BJ (cell line): Measurements from ENCODE around the gene PSMB8. TPM values are rescaled to one million over a fixed set of nuclear protein-coding genes. Genes with fewer than 3 reads are reported as not detected.
"Not testable (repeated sequence)": the region's sequence is repeated elsewhere in the genome, so short reads cannot be mapped to it uniquely, and the experiment has no call there.

Experiments
- CTCF ChIA-PET: fragments of 350-600 bp; formaldehyde crosslinking; extraction: SDS; loops from one replicate; lab custom pipeline; 2021; ENCODE audit warnings: antibody characterized with exemption, inconsistent platforms; lab: Yijun Ruan, JAX
- POLR2A ChIA-PET: fragments of 300-600 bp; sonication (Branson Sonifier 250); formaldehyde crosslinking; extraction: SDS; loops from one replicate; lab custom pipeline; 2021; ENCODE audit warnings: antibody characterized with exemption; lab: Charles Lee
- DNase-seq: peaks from one replicate; pipeline ENCODE4 v3.0.0-alpha.2; 2011; ENCODE audit warnings: low read depth
- H3K27me3 ChIP-seq: 2 replicates; pipeline ENCODE4 v1.6.0; 2011; ENCODE audit warnings: low read length; ENCODE audit not compliant: control insufficient read depth, insufficient read depth
- H3K36me3 ChIP-seq: 2 replicates; pipeline ENCODE4 v1.5.1; 2011; ENCODE audit warnings: low read length; ENCODE audit not compliant: control insufficient read depth, insufficient read depth
- H3K4me3 ChIP-seq: 2 replicates; pipeline ENCODE4 v1.5.1; 2011; ENCODE audit warnings: low read depth, mild to moderate bottlenecking, control low read depth, low read length
- polyA plus RNA-seq: library from polyadenylated mRNA; depleted of rRNA; stranded (reverse); fragments of >200 nt; gene quantifications from 2 replicates; pipeline ENCODE4 v1.2.3, GENCODE V29; 2011
- TF ChIP-seq, protein P1 (sequence below): IDR thresholded peaks from 2 replicates; pipeline ENCODE4 v1.5.1; 2011; ENCODE audit warnings: low read depth, mild to moderate bottlenecking, control low read depth, inconsistent platforms, low read length, moderate library complexity; ENCODE audit not compliant: insufficient read depth

Gene PSMB8
- polyA plus RNA-seq, 1 experiment = 79.6 TPM

DNA sequence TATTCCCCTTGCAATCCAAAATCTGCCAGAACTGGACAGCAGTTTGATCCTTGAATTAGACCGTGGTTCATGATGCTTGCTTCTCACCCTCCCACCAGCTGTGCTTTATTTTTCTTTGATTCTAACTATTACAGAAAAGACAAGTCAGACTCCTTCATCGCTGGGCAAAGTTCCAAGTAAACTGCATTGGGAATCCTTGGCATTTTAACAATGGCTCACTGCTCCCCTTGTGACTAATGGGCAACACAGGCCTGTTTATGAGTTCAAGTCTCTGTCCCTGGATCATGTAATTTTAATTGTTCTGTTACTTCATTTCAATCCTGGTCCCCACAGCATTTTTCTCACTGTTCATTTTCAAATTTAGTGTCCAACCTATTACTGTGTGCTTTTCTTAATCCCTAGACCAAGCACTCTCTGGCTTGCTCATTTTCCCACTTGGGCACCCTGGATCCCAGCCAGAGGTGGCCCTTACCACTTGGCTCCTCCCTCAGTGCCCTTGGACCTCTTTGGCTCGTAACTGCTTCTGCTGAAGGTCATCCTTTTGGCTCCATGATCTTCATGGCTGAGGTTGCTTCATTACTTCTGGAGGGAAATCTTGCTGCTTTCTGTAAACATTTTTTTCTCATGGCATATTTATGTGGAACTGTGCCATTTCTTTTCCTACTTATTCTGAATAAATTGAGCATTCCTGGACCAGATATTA is 43.0 kb upstream of the PSMB8 start:
- no peak overlapping the region for H3K4me3 ChIP-seq
- POLR2A ChIA-PET = no interaction called here
- CTCF ChIA-PET = interaction anchor here (1.0 to 4.5 kb wide), 17 partner anchors 8 to 160 kb away, joined by 3 to 66 read pairs (median 5); partner anchors contain the start of gene HLA-DMA

DNA sequence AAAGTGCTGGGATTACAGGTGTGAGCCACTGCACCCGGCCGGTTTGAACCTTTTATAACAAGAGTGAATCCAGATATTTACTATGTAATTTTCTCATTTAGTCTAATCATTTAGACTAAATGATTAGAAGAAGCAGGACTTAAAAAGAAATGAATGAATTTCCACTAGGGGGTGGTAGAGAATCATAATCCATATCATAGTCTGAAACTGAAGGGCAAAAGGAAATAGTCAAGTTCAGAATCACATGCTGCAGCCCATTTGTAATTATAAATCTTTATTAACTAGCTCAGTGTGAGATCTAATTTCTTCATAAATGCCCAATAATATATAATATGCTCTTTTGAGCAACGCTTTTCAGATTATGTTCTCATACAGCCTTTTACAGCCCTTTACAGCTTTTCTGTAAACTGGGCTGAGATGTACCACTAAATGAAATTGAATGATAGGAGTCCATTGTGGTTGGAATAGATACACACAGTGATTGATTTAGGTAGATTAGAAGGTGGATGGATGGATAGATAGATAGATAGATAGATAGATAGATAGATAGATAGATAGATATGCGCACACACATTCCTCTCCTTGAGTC is 41.9 kb upstream of the PSMB8 start:
- CTCF ChIA-PET = interaction anchor here (0.7 to 4.5 kb wide), 29 partner anchors 9 to 196 kb away, joined by 3 to 66 read pairs (median 4); partner anchors contain the start of genes HLA-DMA and PSMB9
- Histone ChIP-seq H3K27me3 (no peaks in the 10 kb centered on the region), H3K4me3 (no peak overlapping the region), H3K36me3 (no peaks in the 10 kb centered on the region)
- peak; percentile 16 for DNase-seq
- POLR2A ChIA-PET = no interaction called here
- TF ChIP-seq, protein P1, sequence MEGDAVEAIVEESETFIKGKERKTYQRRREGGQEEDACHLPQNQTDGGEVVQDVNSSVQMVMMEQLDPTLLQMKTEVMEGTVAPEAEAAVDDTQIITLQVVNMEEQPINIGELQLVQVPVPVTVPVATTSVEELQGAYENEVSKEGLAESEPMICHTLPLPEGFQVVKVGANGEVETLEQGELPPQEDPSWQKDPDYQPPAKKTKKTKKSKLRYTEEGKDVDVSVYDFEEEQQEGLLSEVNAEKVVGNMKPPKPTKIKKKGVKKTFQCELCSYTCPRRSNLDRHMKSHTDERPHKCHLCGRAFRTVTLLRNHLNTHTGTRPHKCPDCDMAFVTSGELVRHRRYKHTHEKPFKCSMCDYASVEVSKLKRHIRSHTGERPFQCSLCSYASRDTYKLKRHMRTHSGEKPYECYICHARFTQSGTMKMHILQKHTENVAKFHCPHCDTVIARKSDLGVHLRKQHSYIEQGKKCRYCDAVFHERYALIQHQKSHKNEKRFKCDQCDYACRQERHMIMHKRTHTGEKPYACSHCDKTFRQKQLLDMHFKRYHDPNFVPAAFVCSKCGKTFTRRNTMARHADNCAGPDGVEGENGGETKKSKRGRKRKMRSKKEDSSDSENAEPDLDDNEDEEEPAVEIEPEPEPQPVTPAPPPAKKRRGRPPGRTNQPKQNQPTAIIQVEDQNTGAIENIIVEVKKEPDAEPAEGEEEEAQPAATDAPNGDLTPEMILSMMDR = peak; percentile 45

More for the DNA sequence above, 43.0 kb upstream of the PSMB8 start:
- H3K27me3 ChIP-seq = no peaks in the 10 kb centered on the region
- TF ChIP-seq, protein P1 = no peak
- no peaks in the 10 kb centered on the region for H3K36me3 ChIP-seq
- peak; percentile 52 for DNase-seq

DNA sequence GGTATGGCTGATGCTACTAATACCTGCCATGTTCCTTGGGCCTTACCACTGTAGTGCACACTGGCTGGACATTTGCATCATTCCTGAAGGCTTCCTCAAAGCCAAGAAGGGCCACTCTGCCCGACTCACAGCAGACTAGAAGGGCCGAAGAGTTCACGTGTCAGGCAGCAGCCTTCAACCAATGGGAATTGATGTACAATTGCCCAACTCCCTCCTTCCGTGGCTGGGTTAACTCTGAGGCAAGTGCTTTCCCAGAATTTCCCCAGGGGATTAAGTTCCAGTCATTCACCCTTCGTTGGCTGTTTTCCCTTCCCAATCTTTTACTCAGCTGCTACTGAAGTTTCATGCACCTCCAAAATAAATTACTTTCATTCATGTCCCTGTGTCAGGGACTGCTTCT is 39.9 kb upstream of the PSMB8 start:
- TF ChIP-seq, protein P1 = no peak
- CTCF ChIA-PET = interaction anchor here (0.5 to 2.4 kb wide), 5 partner anchors 16 to 101 kb away, joined by 3 to 10 read pairs (median 4); partner anchors contain the start of gene HLA-DMA

DNA sequence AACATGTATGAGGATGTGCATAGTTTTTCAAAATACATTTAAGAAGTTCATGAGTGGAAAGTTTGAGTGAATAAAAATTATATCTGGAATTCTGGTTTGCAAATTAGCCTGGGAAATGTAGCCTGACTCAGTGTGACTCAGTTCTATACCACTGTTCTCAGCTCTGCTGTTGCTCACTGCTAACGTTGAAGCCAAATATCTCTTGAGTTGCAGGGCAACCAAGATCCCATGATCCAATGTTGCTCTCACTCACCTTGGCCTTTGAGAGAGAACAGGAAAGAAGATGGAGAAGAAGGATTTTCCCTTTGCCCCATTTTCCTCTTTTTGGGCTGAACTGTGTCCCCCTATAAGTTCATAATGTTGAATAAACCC is 39.0 kb upstream of the PSMB8 start:
- TF ChIP-seq, protein P1 = no peak
- no peak for DNase-seq
- peaks cover 9% of the 10 kb centered on the region for H3K27me3 ChIP-seq
- ChIA-PET CTCF (interaction anchor here (0.6 to 2.4 kb wide), 8 partner anchors 12 to 1694 kb away, joined by 3 to 12 read pairs (median 4); partner anchors contain the start of gene TAP2), POLR2A (no interaction called here)
- H3K36me3 ChIP-seq = no peaks in the 10 kb centered on the region
- no peak overlapping the region for H3K4me3 ChIP-seq

More for the DNA sequence above, 39.9 kb upstream of the PSMB8 start:
- Histone ChIP-seq H3K27me3 (peaks cover 9% of the 10 kb centered on the region), H3K4me3 (no peak overlapping the region), H3K36me3 (no peaks in the 10 kb centered on the region)
- POLR2A ChIA-PET = no interaction called here
- DNase-seq = no peak

DNA sequence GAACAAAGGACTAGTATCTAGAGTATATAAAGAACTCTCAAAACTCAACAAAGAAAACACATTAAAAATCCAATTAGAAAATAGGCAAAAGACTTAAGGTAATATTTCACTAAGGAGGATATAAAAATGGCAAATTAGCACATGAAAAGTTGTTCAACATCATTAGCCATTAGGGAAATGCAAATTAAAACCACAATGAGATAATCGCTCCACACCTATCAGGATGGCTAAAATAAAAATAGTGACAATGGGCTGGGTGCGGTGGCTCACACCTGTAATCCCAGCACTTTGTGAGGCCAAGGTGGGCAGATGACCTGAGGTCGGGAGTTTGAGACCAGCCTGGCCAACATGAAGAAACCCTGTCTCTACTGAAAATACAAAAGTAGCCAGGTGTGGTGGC is 37.1 kb upstream of the PSMB8 start:
- not testable (repeated sequence) for H3K36me3 ChIP-seq, DNase-seq, H3K27me3 ChIP-seq, H3K4me3 ChIP-seq
- ChIA-PET CTCF (interaction anchor here (0.7 to 1.7 kb wide), 3 partner anchors 13 to 58 kb away, joined by 3 to 7 read pairs (median 5); no protein-coding TSS in a partner anchor), POLR2A (interaction anchor here (0.7 kb wide), 1 partner anchor 787 kb away, joined by 3 read pairs; no protein-coding TSS in a partner anchor)
